Fibroblast of lung (primary cell): Measurements from ENCODE around the gene SLC35G4. TPM values are rescaled to one million over a fixed set of nuclear protein-coding genes. Genes with fewer than 3 reads are reported as not detected.
"Not testable (repeated sequence)": the region's sequence is repeated elsewhere in the genome, so short reads cannot be mapped to it uniquely, and the experiment has no call there.

Experiments used
- DNase-seq, 2 donors: peaks; one replicate each; pipeline versions ENCODE4 v3.0.0 to v3.0.0-alpha.2; 2010; ENCODE audit warnings: low read depth in 2 of 2
- H2AFZ ChIP-seq: 2 replicates; pipeline ENCODE4 v1.5.1; 2012; ENCODE audit warnings: low read length, control low read depth, inconsistent platforms
- H3K27ac ChIP-seq: 2 replicates; pipeline ENCODE4 v1.5.1; 2011; ENCODE audit warnings: low read length, control low read depth; ENCODE audit not compliant: insufficient read depth
- H3K27me3 ChIP-seq: 2 replicates; pipeline ENCODE4 v1.5.1; 2011; ENCODE audit warnings: mild to moderate bottlenecking, low read length; ENCODE audit not compliant: control insufficient read depth, insufficient read depth
- H3K36me3 ChIP-seq: 2 replicates; pipeline ENCODE4 v1.5.1; 2011; ENCODE audit warnings: low read length; ENCODE audit not compliant: control insufficient read depth, insufficient read depth
- H3K4me1 ChIP-seq: 2 replicates; pipeline ENCODE4 v1.5.1; 2011; ENCODE audit warnings: low read length; ENCODE audit not compliant: control insufficient read depth, insufficient read depth; ENCODE audit errors: extremely low read depth
- H3K4me2 ChIP-seq: 2 replicates; pipeline ENCODE4 v1.5.1; 2011; ENCODE audit warnings: low read length, control low read depth; ENCODE audit not compliant: insufficient read depth; ENCODE audit errors: extremely low read depth
- H3K4me3 ChIP-seq, 4 experiments: fragments of 200-600 bp in 1 of 4; sonication (generic) in 1 of 4; replicated peaks in 1 of 4; 2 replicates each; pipeline ENCODE4 v1.5.1; 2011 to 2016; ENCODE audit warnings: low read length in 4 of 4, low read depth in 3 of 4, mild to moderate bottlenecking in 3 of 4, control low read depth in 2 of 4, inconsistent platforms in 1 of 4, mixed read lengths in 1 of 4; ENCODE audit not compliant: insufficient read depth in 1 of 4; ENCODE audit errors: control extremely low read depth in 1 of 4
- H3K79me2 ChIP-seq: 2 replicates; pipeline ENCODE4 v1.5.1; 2012; ENCODE audit warnings: mild to moderate bottlenecking, low read length, inconsistent platforms; ENCODE audit not compliant: control insufficient read depth, insufficient read depth
- H3K9ac ChIP-seq: 2 replicates; pipeline ENCODE4 v1.5.1; 2011; ENCODE audit warnings: mild to moderate bottlenecking, low read length, control low read depth; ENCODE audit not compliant: insufficient read depth
- H3K9me3 ChIP-seq: 2 replicates; pipeline ENCODE4 v1.5.1; 2012; ENCODE audit warnings: low read depth, low read length; ENCODE audit not compliant: control insufficient read depth, insufficient read depth
- H4K20me1 ChIP-seq: 2 replicates; pipeline ENCODE4 v1.5.1; 2011; ENCODE audit warnings: low read length; ENCODE audit not compliant: control insufficient read depth, insufficient read depth; ENCODE audit errors: extremely low read depth
- EZH2 ChIP-seq: IDR thresholded peaks from 2 replicates; pipeline ENCODE4 v1.5.1; 2012; ENCODE audit warnings: low read length, control low read depth, mild to moderate bottlenecking; ENCODE audit errors: missing control alignments
- polyA plus RNA-seq, 2 donors: library from polyadenylated mRNA; depleted of rRNA in 1 of 2; stranded (reverse) in 1 of 2; unstranded in 1 of 2; fragments of >200 nt; gene quantifications; 2 replicates each; pipeline ENCODE4 v1.2.1, GENCODE V29; 2011 to 2012; ENCODE audit warnings: missing spikeins in 1 of 2
- total RNA-seq: library from RNA; depleted of rRNA; stranded (reverse); fragments of >200 nt; gene quantifications from 2 replicates; pipeline ENCODE4 v1.2.1, GENCODE V29; 2014
- TF ChIP-seq, protein P1 (sequence below), 2 donors: IDR thresholded peaks in 1 of 2; conservative IDR thresholded peaks in 1 of 2; 1 replicate in 1 of 2; 2 replicates in 1 of 2; pipeline ENCODE4 v1.5.1; 2011 to 2012; ENCODE audit warnings: low read length in 2 of 2, control low read depth in 1 of 2, inconsistent platforms in 1 of 2, low read depth in 1 of 2, mild to moderate bottlenecking in 1 of 2

Gene SLC35G4
- total and polyA plus RNA-seq, 2 donors (not counting 1 experiment from before 2014, with no cell fraction given) = not detected

DNA sequence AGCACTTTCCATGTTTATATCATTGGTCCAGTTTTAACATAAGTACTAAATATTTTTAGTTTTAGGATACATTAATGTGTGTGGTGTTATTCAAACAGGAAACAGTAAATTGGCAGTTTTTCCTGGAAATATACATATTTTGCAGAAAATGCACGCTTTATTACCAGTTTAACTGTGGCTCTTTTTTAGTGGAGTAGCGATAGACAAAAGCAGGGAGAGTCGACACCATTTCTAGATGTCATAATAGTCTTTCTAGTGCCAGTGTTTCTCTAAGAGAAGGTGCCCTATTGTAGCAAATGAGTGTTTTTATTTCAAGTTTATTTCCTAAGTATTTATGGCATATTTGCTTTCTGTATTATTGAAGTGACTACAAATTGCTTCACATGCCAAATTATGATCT lies 9.1 kb upstream of the SLC35G4 start:
- no peaks in the 10 kb centered on the region for H4K20me1 ChIP-seq
- H3K4me2 ChIP-seq = no peak overlapping the region
- no peak overlapping the region for H2AFZ ChIP-seq
- no peak overlapping the region for H3K27ac ChIP-seq
- H3K9ac ChIP-seq = no peak overlapping the region
- no peak for DNase-seq
- no peaks in the 10 kb centered on the region for H3K27me3 ChIP-seq
- no peaks in the 10 kb centered on the region for H3K4me1 ChIP-seq
- H3K9me3 ChIP-seq = no peaks in the 10 kb centered on the region
- H3K79me2 ChIP-seq = no peaks in the 10 kb centered on the region
- no peak overlapping the region for H3K4me3 ChIP-seq
- H3K36me3 ChIP-seq = no peaks in the 10 kb centered on the region
- TF ChIP-seq EZH2 = no peak
- TF ChIP-seq, protein P1, sequence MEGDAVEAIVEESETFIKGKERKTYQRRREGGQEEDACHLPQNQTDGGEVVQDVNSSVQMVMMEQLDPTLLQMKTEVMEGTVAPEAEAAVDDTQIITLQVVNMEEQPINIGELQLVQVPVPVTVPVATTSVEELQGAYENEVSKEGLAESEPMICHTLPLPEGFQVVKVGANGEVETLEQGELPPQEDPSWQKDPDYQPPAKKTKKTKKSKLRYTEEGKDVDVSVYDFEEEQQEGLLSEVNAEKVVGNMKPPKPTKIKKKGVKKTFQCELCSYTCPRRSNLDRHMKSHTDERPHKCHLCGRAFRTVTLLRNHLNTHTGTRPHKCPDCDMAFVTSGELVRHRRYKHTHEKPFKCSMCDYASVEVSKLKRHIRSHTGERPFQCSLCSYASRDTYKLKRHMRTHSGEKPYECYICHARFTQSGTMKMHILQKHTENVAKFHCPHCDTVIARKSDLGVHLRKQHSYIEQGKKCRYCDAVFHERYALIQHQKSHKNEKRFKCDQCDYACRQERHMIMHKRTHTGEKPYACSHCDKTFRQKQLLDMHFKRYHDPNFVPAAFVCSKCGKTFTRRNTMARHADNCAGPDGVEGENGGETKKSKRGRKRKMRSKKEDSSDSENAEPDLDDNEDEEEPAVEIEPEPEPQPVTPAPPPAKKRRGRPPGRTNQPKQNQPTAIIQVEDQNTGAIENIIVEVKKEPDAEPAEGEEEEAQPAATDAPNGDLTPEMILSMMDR (conservative IDR thresholded peaks at IDR 0.05 in 1 of 2, IDR thresholded peaks at IDR 0.05 in 1 of 2; ENCODE audit: low read depth in 1 of 2, low read length in 2 of 2) = no peak

DNA sequence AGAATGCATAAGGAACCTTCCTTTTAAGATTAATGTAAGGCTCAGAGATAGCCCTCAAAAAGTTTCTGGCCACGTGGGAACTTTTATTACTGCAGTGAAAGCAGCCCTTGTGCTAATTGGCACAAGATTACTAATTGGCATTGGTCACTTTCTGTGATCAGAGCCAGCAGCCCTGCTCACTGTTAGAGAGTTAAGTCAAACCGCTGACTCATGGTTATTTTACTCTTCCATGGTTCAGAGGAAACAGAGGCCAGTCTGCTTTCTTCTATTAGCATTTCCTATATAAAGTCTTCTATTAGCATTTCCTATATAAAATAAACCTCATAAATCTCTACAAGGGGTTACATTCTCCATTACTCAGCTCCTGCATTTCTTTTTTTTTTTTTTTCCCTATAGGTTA lies 1.5 kb upstream of the SLC35G4 start:
- TF ChIP-seq, protein P1 (conservative IDR thresholded peaks at IDR 0.05 in 1 of 2, IDR thresholded peaks at IDR 0.05 in 1 of 2; ENCODE audit: low read depth in 1 of 2, low read length in 2 of 2) = no peak
- TF ChIP-seq EZH2 = no peak
- no peak overlapping the region for H3K9ac ChIP-seq
- H3K79me2 ChIP-seq = no peaks in the 10 kb centered on the region
- DNase-seq = no peak
- H3K27ac ChIP-seq = no peak overlapping the region
- no peaks in the 10 kb centered on the region for H3K4me1 ChIP-seq
- no peak overlapping the region for H3K4me3 ChIP-seq
- no peaks in the 10 kb centered on the region for H3K27me3 ChIP-seq
- H3K9me3 ChIP-seq = no peaks in the 10 kb centered on the region
- H2AFZ ChIP-seq = no peak overlapping the region
- no peak overlapping the region for H3K4me2 ChIP-seq
- H4K20me1 ChIP-seq = no peaks in the 10 kb centered on the region
- H3K36me3 ChIP-seq = no peaks in the 10 kb centered on the region

DNA sequence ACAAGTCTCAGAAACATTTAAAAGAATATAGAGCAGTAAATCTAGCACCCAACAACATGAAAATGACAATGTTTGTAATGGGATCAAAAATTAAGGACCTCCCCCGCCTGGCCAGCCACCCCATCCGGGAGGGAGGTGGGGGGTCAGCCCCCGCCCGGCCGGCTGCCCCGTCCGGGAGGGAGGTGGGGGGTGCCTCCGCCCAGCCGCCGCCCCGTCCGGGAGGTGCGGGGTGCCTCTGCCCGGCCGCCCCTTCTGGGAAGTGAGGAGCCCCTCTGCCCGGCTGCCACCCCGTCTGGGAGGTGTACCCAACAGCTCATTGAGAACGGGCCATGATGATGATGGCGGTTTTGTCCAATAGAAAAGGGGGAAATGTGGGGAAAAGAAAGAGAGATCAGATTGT lies 778 bp upstream of the SLC35G4 start:
- not testable (repeated sequence) for H2AFZ ChIP-seq, H3K9me3 ChIP-seq, H3K9ac ChIP-seq, H3K4me2 ChIP-seq, H3K4me3 ChIP-seq, DNase-seq, H3K4me1 ChIP-seq, H4K20me1 ChIP-seq, H3K27ac ChIP-seq, H3K36me3 ChIP-seq, H3K27me3 ChIP-seq, H3K79me2 ChIP-seq

DNA sequence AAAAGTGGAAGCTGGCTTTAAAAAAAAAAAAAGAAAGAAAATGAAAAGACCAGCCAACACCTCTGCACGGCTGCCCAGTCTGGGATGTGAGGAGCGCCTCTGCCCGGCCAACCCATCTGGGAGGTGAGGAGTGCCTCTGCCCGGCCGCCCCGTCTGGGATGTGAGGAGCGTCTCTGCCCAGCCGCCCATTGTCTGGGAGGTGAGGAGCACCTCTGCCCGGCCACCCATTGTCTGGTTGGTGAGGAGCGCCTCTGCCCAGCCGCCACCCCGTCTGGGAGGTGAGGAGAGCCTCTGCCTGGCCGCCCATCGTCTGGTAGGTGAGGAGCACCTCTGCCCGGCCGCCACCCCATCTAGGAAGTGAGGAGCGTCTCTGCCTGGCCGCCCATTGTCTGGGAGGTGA lies 3.7 kb downstream of the SLC35G4 start:
- not testable (repeated sequence) for H3K9ac ChIP-seq, H4K20me1 ChIP-seq, H3K4me3 ChIP-seq, H3K79me2 ChIP-seq, H3K36me3 ChIP-seq, H3K4me2 ChIP-seq, H2AFZ ChIP-seq, H3K4me1 ChIP-seq, H3K27me3 ChIP-seq, H3K27ac ChIP-seq, DNase-seq, H3K9me3 ChIP-seq

DNA sequence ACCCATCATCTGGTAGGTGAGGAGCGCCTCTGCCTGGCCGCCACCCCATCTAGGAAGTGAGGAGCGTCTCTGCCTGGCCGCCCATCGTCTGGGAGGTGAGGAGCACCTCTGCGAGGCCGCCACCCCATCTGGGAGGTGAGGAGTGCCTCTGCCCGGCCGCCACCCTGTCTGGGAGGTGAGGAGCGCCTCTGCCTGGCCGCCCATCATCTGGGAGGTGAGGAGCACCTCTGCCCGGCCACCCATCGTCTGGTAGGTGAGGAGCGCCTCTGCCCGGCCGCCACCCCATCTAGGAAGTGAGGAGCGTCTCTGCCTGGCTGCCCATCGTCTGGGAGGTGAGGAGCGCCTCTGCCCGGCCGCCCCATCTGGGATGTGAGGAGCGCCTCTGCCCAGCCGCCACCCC lies 4.2 kb downstream of the SLC35G4 start:
- not testable (repeated sequence) for H4K20me1 ChIP-seq, H3K27me3 ChIP-seq, H3K9me3 ChIP-seq, H3K27ac ChIP-seq, H2AFZ ChIP-seq, DNase-seq, H3K36me3 ChIP-seq, H3K4me2 ChIP-seq, H3K79me2 ChIP-seq, H3K4me1 ChIP-seq, H3K9ac ChIP-seq, H3K4me3 ChIP-seq

DNA sequence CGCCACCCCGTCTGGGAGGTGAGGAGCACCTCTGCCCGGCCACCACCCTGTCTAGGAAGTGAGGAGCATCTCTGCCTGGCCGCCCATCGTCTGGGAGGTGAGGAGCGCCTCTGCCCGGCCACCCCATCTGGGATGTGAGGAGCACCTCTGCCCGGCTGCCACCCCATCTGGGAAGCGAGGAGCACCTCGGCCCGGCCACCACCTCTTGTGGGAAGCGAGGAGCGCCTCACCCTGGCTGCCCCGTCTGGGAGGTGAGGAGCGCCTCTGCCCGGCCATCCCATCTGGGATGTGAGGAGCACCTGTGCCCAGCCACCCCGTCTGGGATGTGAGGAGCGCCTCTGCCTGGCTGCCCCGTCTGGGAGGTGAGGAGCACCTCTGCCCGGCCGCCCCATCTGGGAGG lies 4.6 kb downstream of the SLC35G4 start:
- not testable (repeated sequence) for DNase-seq

More for the DNA sequence above, 4.6 kb downstream of the SLC35G4 start:
- H3K36me3 ChIP-seq, H3K79me2 ChIP-seq, H3K4me3 ChIP-seq, H3K27me3 ChIP-seq, H3K9me3 ChIP-seq, H3K4me2 ChIP-seq, H3K4me1 ChIP-seq, H2AFZ ChIP-seq, H3K9ac ChIP-seq, H4K20me1 ChIP-seq, H3K27ac ChIP-seq: not testable (repeated sequence)
